Upper lobe of left lung (tissue), 4 donors: ENCODE measurements around the gene VIPR1.

ENCODE experiments used
- EP300 ChIP-seq, 4 donors: sonication (generic); formaldehyde crosslinking; IDR thresholded peaks; one replicate each; pipeline ENCODE4 v1.5.1; 2017; ENCODE audit warnings: antibody characterized with exemption in 4 of 4, control low read depth in 2 of 4
- TF ChIP-seq, protein P1 (sequence below), 6 experiments: fragments of 450-650 bp in 4 of 6; fragments of 200-600 bp in 2 of 6; sonication (generic) in 2 of 6; IDR thresholded peaks; one replicate each; pipeline ENCODE4 v1.5.1; 2016 to 2019; ENCODE audit warnings: antibody characterized with exemption in 6 of 6

DNA sequence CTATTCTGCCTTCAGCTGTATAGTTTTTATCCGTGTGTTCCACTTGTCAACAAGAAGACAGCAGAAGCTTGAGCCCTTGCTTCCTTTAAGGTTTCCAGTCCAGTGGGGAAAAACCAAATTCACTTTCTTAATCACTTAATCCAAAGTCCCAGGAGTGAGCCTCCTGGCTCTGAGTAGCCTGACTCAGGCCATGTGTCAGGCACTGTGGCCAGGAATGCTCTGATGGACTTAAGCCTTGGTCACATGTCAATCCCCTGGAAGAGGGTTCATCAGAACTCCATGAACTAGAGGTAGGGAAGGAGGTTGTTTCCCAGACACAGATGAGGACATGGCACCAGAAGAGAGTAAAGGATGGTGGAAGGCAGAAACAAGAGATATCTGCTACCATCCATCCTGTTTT is 8.8 kb downstream of the VIPR1 start:
- TF ChIP-seq, protein P1, sequence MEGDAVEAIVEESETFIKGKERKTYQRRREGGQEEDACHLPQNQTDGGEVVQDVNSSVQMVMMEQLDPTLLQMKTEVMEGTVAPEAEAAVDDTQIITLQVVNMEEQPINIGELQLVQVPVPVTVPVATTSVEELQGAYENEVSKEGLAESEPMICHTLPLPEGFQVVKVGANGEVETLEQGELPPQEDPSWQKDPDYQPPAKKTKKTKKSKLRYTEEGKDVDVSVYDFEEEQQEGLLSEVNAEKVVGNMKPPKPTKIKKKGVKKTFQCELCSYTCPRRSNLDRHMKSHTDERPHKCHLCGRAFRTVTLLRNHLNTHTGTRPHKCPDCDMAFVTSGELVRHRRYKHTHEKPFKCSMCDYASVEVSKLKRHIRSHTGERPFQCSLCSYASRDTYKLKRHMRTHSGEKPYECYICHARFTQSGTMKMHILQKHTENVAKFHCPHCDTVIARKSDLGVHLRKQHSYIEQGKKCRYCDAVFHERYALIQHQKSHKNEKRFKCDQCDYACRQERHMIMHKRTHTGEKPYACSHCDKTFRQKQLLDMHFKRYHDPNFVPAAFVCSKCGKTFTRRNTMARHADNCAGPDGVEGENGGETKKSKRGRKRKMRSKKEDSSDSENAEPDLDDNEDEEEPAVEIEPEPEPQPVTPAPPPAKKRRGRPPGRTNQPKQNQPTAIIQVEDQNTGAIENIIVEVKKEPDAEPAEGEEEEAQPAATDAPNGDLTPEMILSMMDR (IDR thresholded peaks at IDR 0.05) = no peak
- TF ChIP-seq EP300 (IDR thresholded peaks at IDR 0.05) = no peak
